K562 (cell line): Measurements from ENCODE around the gene EDNRB. TPM values are rescaled to one million over a fixed set of nuclear protein-coding genes. Genes with fewer than 3 reads are reported as not detected.

Source experiments
- ATAC-seq: fragments of 200-7000 bp; cut with Tn5 transposase; 3 replicates; pipeline ENCODE4 v1.9.1; 2020; ENCODE audit warnings: moderate library complexity
- BruUV-seq: library from RNA; stranded (reverse); fragments of 400-500 nt; replicated peaks from 2 replicates; lab custom pipeline; 2021; lab: Mats Ljungman, UMichigan
- CTCF ChIA-PET: fragments of 300-600 bp; formaldehyde crosslinking; extraction: SDS; loops from one replicate; lab custom pipeline; 2021; ENCODE audit warnings: low intra/inter-chr PET ratio; lab: Yijun Ruan, JAX
- POLR2A ChIA-PET: fragments of 300-600, 350-650 bp; sonication (Branson Sonifier 250); formaldehyde crosslinking; extraction: SDS; loops from one replicate; lab custom pipeline; 2021; ENCODE audit warnings: antibody characterized with exemption, inconsistent platforms; lab: Yijun Ruan, JAX
- DNase-seq, 4 experiments: peaks; one replicate each; pipeline versions ENCODE4 v3.0.0 to v3.0.0-alpha.2; 2011 to 2018; ENCODE audit warnings: low spot score in 3 of 4, mixed read lengths in 3 of 4; ENCODE audit errors: extremely low read depth in 1 of 4
- FAIRE-seq: peaks from 2 replicates; lab custom pipeline; 2011; peaks lifted over from hg19 to GRCh38; lab: Jason Lieb, UNC
- H2AFZ ChIP-seq: 2 replicates; pipeline ENCODE4 v1.6.0; 2011; ENCODE audit warnings: low read depth, low read length, control low read depth, inconsistent platforms
- H3K27ac ChIP-seq: fragments of 200-600 bp; 3 replicates; pipeline ENCODE4 v1.8.0; 2011; ENCODE audit warnings: low read depth, mild to moderate bottlenecking, control low read depth, inconsistent platforms, low read length, moderate library complexity, mixed read lengths; ENCODE audit errors: extremely low read depth
- H3K27me3 ChIP-seq, 2 experiments: fragments of 300-600 bp in 1 of 2; 2 replicates in 1 of 2; 3 replicates in 1 of 2; pipeline versions ENCODE4 v1.6.0 to v1.8.0; 2011; ENCODE audit warnings: inconsistent platforms in 2 of 2, low read length in 2 of 2, mild to moderate bottlenecking in 1 of 2, mixed read lengths in 1 of 2, moderate library complexity in 1 of 2; ENCODE audit not compliant: control insufficient read depth in 2 of 2, insufficient read depth in 2 of 2
- H3K36me3 ChIP-seq: fragments of 300-600 bp; 3 replicates; pipeline ENCODE4 v1.8.0; 2011; ENCODE audit warnings: mild to moderate bottlenecking, low read length, inconsistent platforms; ENCODE audit not compliant: control insufficient read depth, insufficient read depth
- H3K4me1 ChIP-seq, 2 experiments: fragments of 200-600 bp in 1 of 2; replicated peaks in 1 of 2; 2 replicates in 1 of 2; 3 replicates in 1 of 2; pipeline versions ENCODE4 v1.5.1 to v1.8.0; 2011; ENCODE audit warnings: inconsistent platforms in 2 of 2, low read length in 2 of 2, mild to moderate bottlenecking in 1 of 2, mixed read lengths in 1 of 2, moderate library complexity in 1 of 2; ENCODE audit not compliant: control insufficient read depth in 2 of 2, insufficient read depth in 2 of 2
- H3K4me2 ChIP-seq: 2 replicates; pipeline ENCODE4 v1.6.1; 2011; ENCODE audit warnings: low read length, control low read depth, inconsistent platforms, mixed read lengths; ENCODE audit not compliant: insufficient read depth
- H3K4me3 ChIP-seq: fragments of 200-600 bp; sonication (generic), shearing (Covaris generic); 2 replicates; pipeline ENCODE4 v1.5.1; 2016; ENCODE audit warnings: control low read depth, inconsistent platforms
- H3K79me2 ChIP-seq: fragments of 200-600 bp; 3 replicates; pipeline ENCODE4 v1.8.0; 2011; ENCODE audit warnings: low read length, inconsistent platforms; ENCODE audit not compliant: control insufficient read depth, insufficient read depth
- H3K9ac ChIP-seq, 2 experiments: 2 replicates each; pipeline versions ENCODE4 v1.6.0 to v1.6.1; 2011; ENCODE audit warnings: low read depth in 2 of 2, low read length in 2 of 2, control low read depth in 1 of 2, inconsistent platforms in 1 of 2, mild to moderate bottlenecking in 1 of 2, mixed read lengths in 1 of 2; ENCODE audit not compliant: insufficient read depth in 1 of 2
- H3K9me1 ChIP-seq: one replicate; pipeline ENCODE4 v1.6.0; 2011; ENCODE audit warnings: inconsistent platforms, mild to moderate bottlenecking, low read length, moderate library complexity; ENCODE audit not compliant: control insufficient read depth, insufficient read depth
- H3K9me3 ChIP-seq: replicated peaks from 2 replicates; pipeline ENCODE4 v1.5.1; 2011; ENCODE audit warnings: low read depth, low read length, inconsistent platforms; ENCODE audit not compliant: control insufficient read depth, insufficient read depth
- H4K20me1 ChIP-seq: replicated peaks from 2 replicates; pipeline ENCODE4 v1.6.1; 2011; ENCODE audit warnings: low read length, inconsistent platforms, mixed read lengths; ENCODE audit not compliant: control insufficient read depth, insufficient read depth
- BDP1 ChIP-seq: IDR thresholded peaks from 3 replicates; pipeline ENCODE4 v1.6.1; 2011; ENCODE audit not compliant: insufficient read length, insufficient read depth
- EHMT2 ChIP-seq: fragments of 450-650 bp; IDR thresholded peaks from 2 replicates; pipeline ENCODE4 v1.6.1; 2018; ENCODE audit warnings: antibody characterized with exemption
- HMGXB4 ChIP-seq: sonication (generic); formaldehyde crosslinking; IDR thresholded peaks from 2 replicates; pipeline ENCODE4 v1.8.1; 2023; ENCODE audit warnings: mild to moderate bottlenecking, missing genetic modification reagents
- IRF9 ChIP-seq: fragments of 450-650 bp; IDR thresholded peaks from 2 replicates; pipeline ENCODE4 v1.6.1; 2016; ENCODE audit warnings: missing biosample characterization, missing genetic modification characterization
- NCOA1 ChIP-seq: fragments of 450-650 bp; IDR thresholded peaks from 2 replicates; pipeline ENCODE4 v1.6.1; 2016; ENCODE audit warnings: low read depth
- PCBP1 ChIP-seq: fragments of 200-400 bp; formaldehyde crosslinking; IDR thresholded peaks from 2 replicates; pipeline ENCODE4 v1.6.1; 2018; ENCODE audit warnings: mild to moderate bottlenecking, low read depth, low read length; ENCODE audit not compliant: poor library complexity, severe bottlenecking
- POLR2B ChIP-seq: fragments of 450-650 bp; IDR thresholded peaks from 2 replicates; pipeline ENCODE4 v1.6.1; 2018; ENCODE audit warnings: low read depth; ENCODE audit not compliant: partially characterized antibody
- RCOR1 ChIP-seq, 2 experiments: IDR thresholded peaks; 2 replicates each; pipeline ENCODE4 v1.6.1; 2012; ENCODE audit warnings: low read depth in 2 of 2, low read length in 2 of 2, borderline replicate concordance in 1 of 2, improper control_type of control experiment in 1 of 2
- RUNX1 ChIP-seq: sonication (generic); IDR thresholded peaks from 2 replicates; pipeline ENCODE4 v1.6.1; 2016; ENCODE audit warnings: antibody characterized with exemption, low read depth
- TFAP4 ChIP-seq: sonication (generic); formaldehyde crosslinking; IDR thresholded peaks from 2 replicates; pipeline ENCODE4 v1.8.0; 2022; ENCODE audit warnings: missing genetic modification reagents, mild to moderate bottlenecking, moderate library complexity, borderline replicate concordance
- THAP12 ChIP-seq: fragments of 250-450 bp; sonication (Bioruptor Pico); IDR thresholded peaks from 2 replicates; pipeline ENCODE4 v1.9.0; 2021; ENCODE audit warnings: mild to moderate bottlenecking, inconsistent platforms
- WGBS: fragments of 100-300 bp; shearing (Covaris generic); methylation state at CpG from one replicate; pipeline ENCODE4 v1.1.6; 2016; ENCODE audit warnings: low coverage, mixed read lengths; ENCODE audit not compliant: insufficient coverage; ENCODE audit errors: missing lambda C conversion rate; 5-methylcytosine and 5-hydroxymethylcytosine counted together
- in situ Hi-C: fragments of 300-500 bp; cut with MboI; formaldehyde crosslinking; loops from 4 replicates; pipeline ENCODE4 v1.15.0; 2018; ENCODE audit warnings: inconsistent platforms, mixed read lengths
- intact Hi-C: fragments of 100-400 bp; cut with micrococcal nuclease; formaldehyde crosslinking; loops from 2 replicates; pipeline ENCODE4 v1.14.2; 2022
- polyA plus RNA-seq, 8 experiments: library from polyadenylated mRNA; depleted of rRNA in 4 of 8; stranded (reverse) in 5 of 8; unstranded in 3 of 8; fragments of >200 nt; fragmentation: Nextera tagmentation in 2 of 8; fragmentation: Illumina TruSeq in 1 of 8; extraction: Ambion mirVana in 2 of 8; extraction: Trizol in 1 of 8; gene quantifications; 2 replicates each; pipeline versions ENCODE4 v1.2.1 to v1.2.3, GENCODE V29; 2011 to 2014; ENCODE audit warnings: inconsistent platforms in 1 of 8, missing spikeins in 1 of 8
- total RNA-seq, 7 experiments: library from RNA; depleted of rRNA in 6 of 7; stranded (reverse); fragments of >200 nt in 6 of 7; fragmentation: Illumina TruSeq in 2 of 7; extraction: Trizol in 2 of 7; gene quantifications; 2 replicates each; pipeline versions ENCODE4 v1.2.1 to v1.2.3, GENCODE V29; 2011 to 2021; ENCODE audit warnings: low replicate concordance in 1 of 7

Gene EDNRB
- total and polyA plus RNA-seq, 9 of the 15 experiments (the other 6 are each of a cell fraction or from before 2014, with no cell fraction given): 0.04 TPM; not detected in 8

- Histone ChIP-seq H3K4me3 (no peak overlapping the region), H3K36me3 (no peaks in the 10 kb centered on the region), H3K79me2 (no peaks in the 10 kb centered on the region), H2AFZ (no peak overlapping the region), H3K4me1 (no peaks in the 10 kb centered on the region), H3K9me1 (no peaks in the 10 kb centered on the region), H3K4me2 (no peak overlapping the region), H3K9me3 (no peaks in the 10 kb centered on the region), H3K27me3 (no peaks in the 10 kb centered on the region), H3K9ac (no peak overlapping the region), H3K27ac (no peak overlapping the region), H4K20me1 (no peaks in the 10 kb centered on the region)
- DNase-seq: no peak
- ATAC-seq: no peak
- CTCF ChIA-PET: no interaction called here
- TF ChIP-seq PCBP1: no peak
- no peak for TF ChIP-seq HMGXB4 (CRISPR knock-in tag)
- no peak for TF ChIP-seq IRF9
- TF ChIP-seq TFAP4 (CRISPR knock-in tag): no peak
- no peak for TF ChIP-seq EHMT2
- TF ChIP-seq NCOA1: no peak
- no peak for TF ChIP-seq THAP12 (CRISPR knock-in tag)
- no peak for TF ChIP-seq RUNX1
- TF ChIP-seq POLR2B: no peak
- no peak for TF ChIP-seq RCOR1 (IDR thresholded peaks at IDR 0.05; ENCODE audit: borderline replicate concordance in 1 of 2, low read depth in 2 of 2, low read length in 2 of 2)
- no peak for TF ChIP-seq BDP1
- in situ Hi-C loops (no loop called here), intact Hi-C loops (no loop called here)
- 3% methylated on average over 4 of the region's 4 CpGs for WGBS
- no TSS peak for BruUV-seq
- no peak for FAIRE-seq
- POLR2A ChIA-PET: no interaction called here
Measured at GRCh38 chr13:77898097-77898496, 20.5 kb downstream of the EDNRB start.
